ENCODE results near the gene ATP9A.

DNA sequence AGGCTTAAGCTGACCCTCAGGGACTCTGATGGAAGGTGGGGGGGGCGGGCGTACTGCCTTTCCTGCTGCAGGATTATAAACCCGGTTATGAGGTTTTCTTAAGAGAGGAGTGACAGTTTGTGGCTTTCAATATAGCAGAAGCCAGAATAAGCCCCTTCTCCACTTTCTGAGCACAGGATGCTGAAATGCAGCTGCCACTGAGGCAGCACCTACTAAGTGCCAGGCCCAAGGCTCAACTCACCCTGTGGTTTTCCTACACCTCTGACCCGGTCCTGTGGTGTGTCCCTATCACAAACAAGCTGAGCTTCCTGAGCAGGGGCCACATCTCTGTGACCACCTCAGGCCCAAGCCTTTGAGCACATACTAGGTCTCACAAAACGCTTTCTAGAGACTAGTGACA is 166.1 kb downstream of the ATP9A start:
- TF ChIP-seq, protein P1, sequence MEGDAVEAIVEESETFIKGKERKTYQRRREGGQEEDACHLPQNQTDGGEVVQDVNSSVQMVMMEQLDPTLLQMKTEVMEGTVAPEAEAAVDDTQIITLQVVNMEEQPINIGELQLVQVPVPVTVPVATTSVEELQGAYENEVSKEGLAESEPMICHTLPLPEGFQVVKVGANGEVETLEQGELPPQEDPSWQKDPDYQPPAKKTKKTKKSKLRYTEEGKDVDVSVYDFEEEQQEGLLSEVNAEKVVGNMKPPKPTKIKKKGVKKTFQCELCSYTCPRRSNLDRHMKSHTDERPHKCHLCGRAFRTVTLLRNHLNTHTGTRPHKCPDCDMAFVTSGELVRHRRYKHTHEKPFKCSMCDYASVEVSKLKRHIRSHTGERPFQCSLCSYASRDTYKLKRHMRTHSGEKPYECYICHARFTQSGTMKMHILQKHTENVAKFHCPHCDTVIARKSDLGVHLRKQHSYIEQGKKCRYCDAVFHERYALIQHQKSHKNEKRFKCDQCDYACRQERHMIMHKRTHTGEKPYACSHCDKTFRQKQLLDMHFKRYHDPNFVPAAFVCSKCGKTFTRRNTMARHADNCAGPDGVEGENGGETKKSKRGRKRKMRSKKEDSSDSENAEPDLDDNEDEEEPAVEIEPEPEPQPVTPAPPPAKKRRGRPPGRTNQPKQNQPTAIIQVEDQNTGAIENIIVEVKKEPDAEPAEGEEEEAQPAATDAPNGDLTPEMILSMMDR (conservative IDR thresholded peaks at IDR 0.05): no peak
- TF ChIP-seq EZH2 (IDR thresholded peaks at IDR 0.05; ENCODE audit: low read depth): no peak
